CD14-positive monocyte (primary cell): Measurements from ENCODE around the gene MED27. TPM values are rescaled to one million over a fixed set of nuclear protein-coding genes. Genes with fewer than 3 reads are reported as not detected.

Source experiments
- DNase-seq, 3 donors: peaks; one replicate each; pipeline ENCODE4 v3.0.0-alpha.2; 2011 to 2022
- H2AFZ ChIP-seq: 2 replicates; pipeline ENCODE4 v1.6.0; 2012; ENCODE audit warnings: mild to moderate bottlenecking, low read depth, low read length, inconsistent platforms; ENCODE audit not compliant: insufficient read depth, poor library complexity, severe bottlenecking
- H3K27ac ChIP-seq, 2 donors: 1 replicate in 1 of 2; 2 replicates in 1 of 2; pipeline ENCODE4 v1.5.1; 2012 to 2013; ENCODE audit warnings: low read length in 2 of 2, control low read depth in 1 of 2, inconsistent platforms in 1 of 2, low read depth in 1 of 2, mild to moderate bottlenecking in 1 of 2
- H3K27me3 ChIP-seq, 2 donors: one replicate each; pipeline versions ENCODE4 v1.6.0 to v1.6.1; 2011 to 2013; ENCODE audit warnings: low read length in 2 of 2; ENCODE audit not compliant: control insufficient read depth in 2 of 2, insufficient read depth in 2 of 2
- H3K36me3 ChIP-seq, 2 donors: replicated peaks in 1 of 2; 1 replicate in 1 of 2; 2 replicates in 1 of 2; pipeline versions ENCODE4 v1.5.1 to v1.6.1; 2012 to 2013; ENCODE audit warnings: low read length in 2 of 2, control low read depth in 1 of 2, inconsistent platforms in 1 of 2, mild to moderate bottlenecking in 1 of 2; ENCODE audit not compliant: insufficient read depth in 2 of 2, control insufficient read depth in 1 of 2
- H3K4me1 ChIP-seq, 2 donors: 1 replicate in 1 of 2; 2 replicates in 1 of 2; pipeline versions ENCODE4 v1.5.1 to v1.6.1; 2012 to 2013; ENCODE audit warnings: low read length in 2 of 2, control low read depth in 1 of 2, inconsistent platforms in 1 of 2, mild to moderate bottlenecking in 1 of 2, moderate library complexity in 1 of 2; ENCODE audit not compliant: insufficient read depth in 2 of 2, control insufficient read depth in 1 of 2
- H3K4me2 ChIP-seq: replicated peaks from 2 replicates; pipeline ENCODE3; 2012; ENCODE audit warnings: low read length, moderate library complexity, mild to moderate bottlenecking; ENCODE audit not compliant: poor library complexity, severe bottlenecking; ENCODE audit errors: extremely low read depth
- H3K4me3 ChIP-seq, 3 experiments: fragments of 200-600 bp in 1 of 3; sonication (generic) in 1 of 3; replicated peaks in 1 of 3; 1 replicate in 2 of 3; 2 replicates in 1 of 3; pipeline ENCODE4 v1.5.1; 2011 to 2013; ENCODE audit warnings: low read length in 3 of 3, mild to moderate bottlenecking in 3 of 3, control low read depth in 2 of 3, low read depth in 2 of 3, inconsistent platforms in 1 of 3, moderate library complexity in 1 of 3
- H3K79me2 ChIP-seq: 2 replicates; pipeline ENCODE4 v1.6.0; 2012; ENCODE audit warnings: mild to moderate bottlenecking, control low read depth, inconsistent platforms, low read length, moderate library complexity; ENCODE audit not compliant: insufficient read depth
- H3K9ac ChIP-seq: 2 replicates; pipeline ENCODE4 v1.6.0; 2017; ENCODE audit warnings: low read length, mild to moderate bottlenecking; ENCODE audit not compliant: insufficient read depth, poor library complexity, severe bottlenecking
- H3K9me3 ChIP-seq, 2 donors: replicated peaks in 1 of 2; 1 replicate in 1 of 2; 2 replicates in 1 of 2; pipeline versions ENCODE4 v1.5.1 to v1.6.1; 2012 to 2013; ENCODE audit warnings: low read length in 2 of 2, control low read depth in 1 of 2; ENCODE audit not compliant: control insufficient read depth in 1 of 2, insufficient read depth in 1 of 2
- H4K20me1 ChIP-seq: 2 replicates; pipeline ENCODE4 v1.6.0; 2012; ENCODE audit warnings: mild to moderate bottlenecking, low read length, control low read depth, moderate library complexity; ENCODE audit not compliant: insufficient read depth
- H3K27ac Mint-ChIP-seq, 7 donors: one replicate each; pipeline ENCODE4 v1.8.0; 2020; ENCODE audit warnings: mild to moderate bottlenecking in 7 of 7, mixed read lengths in 7 of 7, moderate library complexity in 6 of 7, inconsistent platforms in 2 of 7
- H3K27me3 Mint-ChIP-seq, 3 donors: one replicate each; pipeline ENCODE4 v1.8.0; 2021 to 2022; ENCODE audit warnings: low read depth in 3 of 3, mild to moderate bottlenecking in 3 of 3, mixed read lengths in 3 of 3, moderate library complexity in 3 of 3, inconsistent platforms in 1 of 3
- H3K36me3 Mint-ChIP-seq, 2 donors: one replicate each; pipeline ENCODE4 v1.8.0; 2020; ENCODE audit warnings: mixed read lengths in 2 of 2, inconsistent platforms in 1 of 2, mild to moderate bottlenecking in 1 of 2
- H3K4me1 Mint-ChIP-seq: one replicate; pipeline ENCODE4 v1.8.0; 2020; ENCODE audit warnings: mild to moderate bottlenecking, mixed read lengths
- H3K4me3 Mint-ChIP-seq, 2 donors: one replicate each; pipeline ENCODE4 v1.8.0; 2020; ENCODE audit warnings: mild to moderate bottlenecking in 2 of 2, mixed read lengths in 2 of 2, moderate library complexity in 1 of 2
- H3K9me3 Mint-ChIP-seq, 7 donors: one replicate each; pipeline ENCODE4 v1.8.0; 2020 to 2022; ENCODE audit warnings: mixed read lengths in 7 of 7, mild to moderate bottlenecking in 6 of 7, moderate library complexity in 6 of 7, inconsistent platforms in 2 of 7
- CTCF ChIP-seq: fragments of 200-600 bp; IDR thresholded peaks from one replicate; pipeline ENCODE4 v1.8.0; 2022; ENCODE audit warnings: antibody characterized with exemption, mild to moderate bottlenecking
- WGBS: methylation state at CpG from one replicate; pipeline ENCODE4 v1.1.5; 2013; ENCODE audit warnings: missing lambda C conversion rate; ENCODE audit not compliant: insufficient coverage; 5-methylcytosine and 5-hydroxymethylcytosine counted together
- intact Hi-C, 2 donors: fragments of 100-400 bp; cut with micrococcal nuclease; formaldehyde crosslinking; loops; one replicate each; pipeline versions ENCODE4 v1.15.0 to v1.15.1; 2023
- polyA plus RNA-seq, 3 donors: library from polyadenylated mRNA; depleted of rRNA in 1 of 3; unstranded in 2 of 3; stranded (reverse) in 1 of 3; fragments of 300-500 nt in 2 of 3; fragments of >200 nt in 1 of 3; fragmentation: Illumina TruSeq in 2 of 3; gene quantifications; 1 replicate in 2 of 3; 2 replicates in 1 of 3; pipeline ENCODE4 v1.2.3, GENCODE V29; 2012 to 2021

The MED27 gene
- polyA plus RNA-seq, 3 donors, result 14.0 to 26.9 (median 25.8) TPM

DNA sequence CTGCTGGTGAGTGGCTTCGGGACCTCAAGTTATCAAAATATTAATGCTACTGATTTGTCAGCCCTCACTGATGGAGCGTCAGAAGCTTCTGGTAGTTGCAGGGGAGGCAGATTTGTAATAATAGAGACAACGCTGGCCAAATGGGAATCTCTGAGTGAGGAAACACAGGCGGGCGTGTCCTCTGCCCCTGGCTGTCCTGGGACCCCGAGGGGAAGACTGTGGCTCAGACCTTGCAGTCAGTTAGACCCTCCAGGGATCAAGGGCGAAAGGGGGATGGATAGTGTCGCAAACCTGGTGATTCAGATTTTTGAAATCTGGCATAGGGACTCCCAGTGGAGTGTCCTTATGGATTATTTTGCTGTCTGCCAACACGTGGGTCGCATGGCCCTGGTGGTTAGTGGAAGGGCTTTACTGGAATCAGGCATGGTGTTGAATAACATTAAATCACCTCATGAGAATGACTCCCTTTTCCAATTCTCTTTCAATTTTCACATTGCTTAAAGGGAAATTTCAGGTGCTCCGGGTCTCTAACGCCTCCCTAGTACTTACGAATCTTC lies 47.1 kb upstream of the MED27 start:
- Histone ChIP-seq H3K9ac (no peak overlapping the region), H3K36me3 (no peaks in the 10 kb centered on the region), H3K9me3 (no peaks in the 10 kb centered on the region), H3K27ac (no peak overlapping the region), H3K27me3 (peaks cover 26 to 37% of the 10 kb centered on the region in 2 donors), H3K4me3 (no peak overlapping the region), H3K4me1 (no peaks in the 10 kb centered on the region), H2AFZ (no peak overlapping the region), H3K79me2 (no peaks in the 10 kb centered on the region), H3K4me2 (no peak overlapping the region), H4K20me1 (no peaks in the 10 kb centered on the region)
- no peak for TF ChIP-seq CTCF
- no peak for DNase-seq
- Mint-ChIP-seq H3K9me3 (peaks cover 0 to 2% (median 0%) of the 10 kb centered on the region in 7 donors), H3K4me3 (peak overlapping the region in 1 of 2 donors; percentile 84), H3K27ac (no peak overlapping the region), H3K27me3 (peaks cover 41 to 54% (median 49%) of the 10 kb centered on the region in 3 donors), H3K4me1 (peaks cover 2% of the 10 kb centered on the region), H3K36me3 (no peaks in the 10 kb centered on the region)
- 76% methylated on average over 7 of the region's 13 CpGs for WGBS
- intact Hi-C loops, result no loop called here

DNA sequence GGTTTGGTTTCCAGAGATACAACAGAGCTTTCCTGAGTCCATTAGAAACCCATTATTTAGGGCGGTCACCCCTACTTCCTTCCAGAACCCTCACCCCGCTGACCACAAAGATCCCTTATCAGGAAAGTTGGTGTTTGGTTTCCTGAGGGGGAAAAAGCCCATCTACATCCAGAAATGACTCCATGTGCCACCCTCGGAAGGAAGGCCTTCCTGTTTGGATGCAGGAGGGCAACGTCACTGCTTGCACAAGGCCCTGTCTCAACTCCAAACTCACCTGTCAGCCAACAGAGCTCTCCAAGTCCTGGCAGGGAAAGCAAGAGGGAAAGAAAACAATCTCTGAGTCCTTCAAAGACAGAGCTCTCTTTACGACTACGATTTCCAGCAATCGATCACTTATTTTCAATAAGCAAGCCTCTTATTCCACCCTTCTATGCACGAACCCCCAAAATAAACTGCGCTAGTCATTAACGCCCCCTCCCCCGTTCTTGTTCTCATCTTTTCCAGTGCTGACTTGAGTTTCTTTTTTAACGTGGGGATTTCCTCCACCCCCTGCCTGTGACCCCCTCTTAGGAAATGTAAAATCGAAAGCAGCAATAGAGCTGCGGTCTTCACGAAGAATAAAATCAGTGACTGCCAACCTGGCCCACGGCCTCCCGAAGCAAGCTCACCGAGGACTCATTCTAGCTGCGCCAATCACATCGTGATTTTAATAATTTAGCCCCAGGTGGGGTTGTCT lies 46.4 kb upstream of the MED27 start:
- Histone ChIP-seq H3K9ac (no peak overlapping the region), H3K9me3 (no peaks in the 10 kb centered on the region), H3K4me1 (no peaks in the 10 kb centered on the region), H3K79me2 (no peaks in the 10 kb centered on the region), H3K4me2 (no peak overlapping the region), H3K4me3 (no peak overlapping the region), H3K36me3 (no peaks in the 10 kb centered on the region), H3K27me3 (peaks cover 26 to 37% of the 10 kb centered on the region in 2 donors), H3K27ac (no peak overlapping the region), H4K20me1 (no peaks in the 10 kb centered on the region), H2AFZ (no peak overlapping the region)
- H3K4me3 Mint-ChIP-seq, result peak overlapping the region in 1 of 2 donors; percentile 84
- intact Hi-C loops, result no loop called here
- H3K27ac Mint-ChIP-seq, result no peak overlapping the region
- no peaks in the 10 kb centered on the region for H3K36me3 Mint-ChIP-seq
- H3K4me1 Mint-ChIP-seq, result peaks cover 2% of the 10 kb centered on the region
- no peak for TF ChIP-seq CTCF
- WGBS, result 56% methylated on average over 11 of the region's 20 CpGs
- peaks cover 41 to 56% (median 46%) of the 10 kb centered on the region in 3 donors for H3K27me3 Mint-ChIP-seq
- peaks cover 0 to 2% (median 0%) of the 10 kb centered on the region in 7 donors for H3K9me3 Mint-ChIP-seq
- DNase-seq, result no peak
